G401.6 (cell line): ENCODE data around the gene APH1B.
"Not testable (repeated sequence)": the region's sequence is repeated elsewhere in the genome, so short reads cannot be mapped to it uniquely, and the experiment has no call there.

ENCODE experiments used
- FAIRE-seq: peaks from 2 replicates; lab custom pipeline; 2012; peaks lifted over from hg19 to GRCh38; lab: Jason Lieb, UNC

The APH1B gene

DNA sequence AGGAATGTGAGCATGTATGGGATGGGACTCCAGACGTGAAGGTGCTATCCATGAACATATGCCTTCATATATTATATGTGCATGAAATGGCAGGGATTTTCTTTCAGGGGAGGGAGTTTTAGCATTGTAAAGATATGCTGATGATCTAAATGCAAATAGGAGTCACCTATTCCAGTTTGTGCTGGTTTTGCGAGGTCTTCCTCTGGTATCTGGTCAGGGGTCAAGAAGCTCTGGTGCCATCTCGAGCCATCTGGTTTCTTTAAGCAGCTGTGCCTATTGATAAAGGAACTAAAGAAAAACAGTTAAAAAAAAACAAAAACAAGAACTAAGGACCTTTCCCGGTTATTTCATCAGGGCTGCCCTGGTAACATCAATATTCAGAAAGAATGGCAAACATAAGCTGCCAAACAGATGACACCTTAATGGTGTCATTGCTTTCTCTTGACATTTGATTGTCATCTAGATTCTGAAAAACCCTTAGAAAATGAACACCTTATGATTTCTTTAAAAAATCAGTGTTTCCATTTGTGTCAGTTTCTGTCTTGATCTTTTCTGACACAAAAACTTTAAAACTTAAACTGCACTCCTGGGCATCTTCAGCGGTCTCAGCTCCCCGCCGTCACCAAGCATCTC is 22.7 kb downstream of the APH1B start:
- no peak for FAIRE-seq

DNA sequence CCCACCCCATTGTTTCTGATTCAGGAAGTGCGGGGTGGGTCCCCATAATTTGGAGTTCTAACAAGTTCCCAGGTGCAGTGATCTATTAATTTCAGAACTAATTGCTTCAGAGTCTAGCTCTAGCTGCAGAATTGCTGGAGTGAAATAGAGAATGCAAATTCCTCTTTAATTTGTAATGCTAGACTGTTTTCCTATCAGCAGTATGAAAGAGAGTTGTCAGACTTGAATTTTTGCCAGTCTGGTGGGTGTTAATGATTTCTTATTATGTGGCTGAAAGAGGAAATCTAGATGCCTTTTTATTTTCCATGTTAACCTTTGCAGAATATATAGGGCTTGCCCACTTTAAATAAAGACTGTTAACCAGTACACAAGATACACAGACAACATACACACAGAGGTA is 23.7 kb downstream of the APH1B start:
- FAIRE-seq: no peak

DNA sequence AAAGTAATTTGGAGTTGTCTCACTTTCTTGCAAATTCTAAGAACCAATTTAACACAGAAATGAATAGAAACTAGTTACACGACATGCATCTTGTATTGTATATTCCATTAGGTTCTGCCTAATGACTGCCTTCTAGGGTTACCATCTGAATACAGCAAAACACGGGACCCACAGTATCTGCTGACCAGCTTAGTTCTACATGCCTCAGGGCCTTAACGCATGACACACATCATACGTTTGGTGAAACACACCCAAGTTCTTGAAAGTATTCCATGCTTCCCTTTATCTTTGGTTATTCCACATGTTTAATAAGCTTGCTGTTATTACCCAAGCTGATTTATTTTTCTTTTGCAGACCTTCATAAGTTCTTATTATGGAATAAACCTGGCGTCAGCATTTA is 27.9 kb downstream of the APH1B start:
- FAIRE-seq: no peak

DNA sequence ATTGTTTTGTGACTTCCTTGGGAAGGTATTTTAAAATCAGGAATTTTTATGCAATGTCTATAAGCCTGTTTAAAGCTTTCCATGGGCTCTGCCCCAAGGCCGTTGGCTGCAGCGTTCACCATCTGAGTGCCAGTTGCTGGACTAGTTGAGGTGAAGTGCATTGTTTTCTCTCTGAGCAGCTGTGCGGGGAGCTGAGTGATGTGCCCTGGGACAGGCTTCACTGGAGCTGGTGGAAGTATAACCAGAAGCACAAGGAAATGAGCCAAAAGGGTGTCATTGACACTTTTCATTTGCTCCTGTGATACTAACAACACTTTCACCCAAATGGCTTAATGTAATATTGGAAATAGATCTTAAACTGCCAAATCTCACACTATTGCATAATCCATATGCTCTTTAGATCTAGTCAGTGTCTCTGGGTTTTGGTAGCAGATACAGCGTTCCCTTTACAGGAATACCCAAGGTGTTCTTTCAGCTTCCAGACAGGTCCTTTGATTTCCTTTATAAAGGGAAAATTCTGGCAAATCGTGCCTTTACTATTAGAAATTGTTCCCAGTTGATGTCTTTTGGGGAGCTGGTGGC is 29.2 kb downstream of the APH1B start:
- FAIRE-seq: no peak

DNA sequence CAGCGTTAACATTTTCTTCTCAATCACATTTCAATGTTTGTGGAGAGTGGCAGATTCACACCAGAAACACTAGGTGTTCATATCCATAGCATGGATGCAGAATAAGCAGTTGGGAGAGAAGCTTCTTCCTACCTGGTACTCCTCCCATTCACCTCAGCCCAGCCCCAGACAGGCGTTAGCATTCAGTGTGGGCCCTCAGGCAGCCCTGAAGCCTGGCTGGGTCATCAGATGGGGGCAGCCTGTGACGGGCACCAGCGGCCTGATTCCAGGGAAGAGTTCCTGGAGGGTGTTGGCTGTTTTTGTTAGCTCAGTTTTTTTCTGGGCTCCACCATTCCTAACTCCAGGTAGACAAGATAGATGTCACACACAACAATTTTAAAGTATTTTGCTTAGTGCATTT is 31.1 kb downstream of the APH1B start:
- FAIRE-seq: no peak

DNA sequence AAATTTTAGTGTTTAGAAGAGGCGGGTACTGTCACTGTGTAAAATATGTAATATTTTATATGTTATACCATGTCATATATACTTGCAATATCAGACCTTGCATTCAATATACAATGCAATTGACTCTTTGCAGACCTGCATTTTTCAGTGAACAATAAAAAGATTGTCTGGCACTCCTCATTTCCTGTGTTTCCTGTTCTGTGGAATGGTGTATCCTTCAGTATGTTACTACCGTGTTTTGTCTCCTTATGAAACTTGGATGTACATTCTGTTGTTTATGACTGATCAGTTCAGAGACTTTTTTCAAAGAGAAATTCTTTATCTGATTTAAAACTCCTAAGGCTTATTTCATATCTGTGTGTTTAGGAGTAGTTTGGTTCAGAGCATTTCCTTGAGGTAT is 31.5 kb downstream of the APH1B start:
- no peak for FAIRE-seq

DNA sequence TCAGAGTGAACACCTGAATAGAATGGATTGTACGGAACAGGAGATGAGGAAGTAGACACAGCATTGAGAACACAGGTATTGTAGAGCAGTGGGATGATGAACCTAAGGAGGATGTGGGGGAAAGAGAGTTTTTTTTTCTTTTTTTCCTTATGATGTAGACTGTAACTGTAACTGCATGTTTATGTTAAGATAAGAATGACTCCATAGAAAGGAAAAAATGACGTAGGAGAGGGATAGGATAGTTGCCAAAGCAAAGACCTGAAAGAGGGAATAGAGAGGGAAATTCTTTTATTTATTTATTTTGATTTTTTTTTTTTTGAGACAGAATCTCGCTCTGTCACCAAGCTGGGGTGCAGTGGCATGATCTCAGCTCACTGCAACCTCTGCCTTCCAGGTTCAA is 33.2 kb downstream of the APH1B start:
- no peak for FAIRE-seq

DNA sequence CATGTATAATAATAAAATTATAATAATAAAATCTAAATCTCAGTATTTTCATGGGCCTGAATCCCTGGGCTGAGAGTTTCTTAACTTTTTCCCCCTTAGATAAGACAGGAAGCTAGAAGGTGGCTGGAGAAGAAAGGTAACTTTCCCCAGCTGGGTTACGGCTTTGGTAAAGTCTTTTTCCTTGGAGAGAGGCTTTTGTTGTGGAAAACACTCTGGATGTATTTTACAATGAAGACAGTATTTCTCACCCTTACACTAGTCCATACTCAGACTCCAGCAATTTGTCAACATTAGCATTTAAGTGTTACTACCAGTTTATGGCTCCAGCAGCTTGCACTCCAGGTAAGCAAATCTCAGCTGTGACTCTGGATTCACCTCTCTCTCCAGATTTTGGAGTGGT is 34.9 kb downstream of the APH1B start:
- FAIRE-seq: no peak

DNA sequence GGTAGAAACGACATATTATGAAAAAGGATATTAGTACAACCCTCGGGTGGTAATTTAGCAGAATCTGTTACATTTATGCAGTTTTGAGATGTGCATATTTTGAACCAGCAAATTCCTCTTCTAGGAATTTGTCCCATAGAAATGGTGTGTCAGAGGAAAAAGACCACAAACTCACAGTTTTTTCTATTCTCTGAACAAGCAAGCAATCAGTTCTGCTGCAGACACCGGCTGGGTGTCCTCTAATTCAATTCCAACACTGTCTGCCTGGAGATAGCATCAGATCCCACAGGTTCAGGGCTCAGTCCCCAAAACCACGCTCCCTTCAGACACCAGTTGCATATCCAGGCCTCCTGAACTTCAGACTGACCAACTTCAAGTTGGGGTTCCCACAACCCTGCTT is 36.4 kb downstream of the APH1B start:
- FAIRE-seq: no peak

DNA sequence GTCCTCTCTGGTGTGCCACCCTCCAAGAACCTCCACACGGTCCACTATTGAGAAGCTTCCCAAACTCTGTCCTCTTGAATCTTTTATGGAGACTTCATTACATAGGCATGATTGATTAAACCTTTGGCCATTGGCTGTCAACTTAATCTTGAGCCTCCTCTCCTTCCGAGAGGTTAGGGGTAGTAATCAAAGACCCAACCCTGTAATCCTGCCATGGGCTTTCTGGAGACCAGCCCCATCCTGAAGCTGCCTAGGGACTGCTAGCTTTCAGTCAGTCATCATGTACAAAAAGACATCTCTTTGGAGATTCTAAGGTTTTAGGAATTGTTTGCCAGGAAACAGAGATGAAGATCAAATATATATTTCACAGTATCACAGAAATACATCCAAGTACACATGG is 37.0 kb downstream of the APH1B start:
- no peak for FAIRE-seq

DNA sequence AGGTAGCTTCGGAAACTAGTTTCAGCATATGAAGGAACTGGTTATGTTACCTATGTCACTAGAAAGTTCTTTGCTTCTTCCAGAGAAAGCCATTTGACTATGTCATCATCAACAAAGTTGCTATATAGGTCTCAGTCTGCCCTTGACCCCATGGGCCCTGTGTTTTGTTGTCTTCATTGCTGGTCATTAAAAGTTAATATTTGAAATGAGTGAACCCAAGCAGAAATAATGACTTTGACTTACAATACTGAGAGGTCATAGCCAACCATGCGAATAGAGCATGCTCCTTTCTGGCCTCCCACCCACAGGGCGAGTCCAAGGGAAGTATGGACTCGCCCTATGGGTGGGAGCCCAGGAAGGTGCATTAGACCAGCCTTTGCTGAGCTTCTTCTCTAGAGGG is 40.9 kb downstream of the APH1B start:
- no peak for FAIRE-seq

DNA sequence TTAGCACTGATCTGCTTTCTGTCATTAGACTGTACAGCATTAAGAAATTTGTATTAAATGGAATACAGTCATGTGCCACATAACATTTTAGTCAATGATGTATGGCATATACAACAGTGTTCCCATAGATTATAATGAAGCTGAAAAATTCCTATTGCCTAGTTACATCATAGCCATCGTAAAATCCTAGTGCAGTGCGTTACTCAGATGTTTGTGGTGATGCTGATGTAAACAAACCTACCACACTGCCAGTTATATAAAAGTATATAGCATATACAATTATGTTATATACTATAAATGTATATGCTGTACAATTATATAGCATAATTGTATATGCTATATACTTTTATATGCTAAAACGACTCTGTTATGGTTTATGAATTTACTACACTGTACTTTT is 41.7 kb downstream of the APH1B start:
- no peak for FAIRE-seq

DNA sequence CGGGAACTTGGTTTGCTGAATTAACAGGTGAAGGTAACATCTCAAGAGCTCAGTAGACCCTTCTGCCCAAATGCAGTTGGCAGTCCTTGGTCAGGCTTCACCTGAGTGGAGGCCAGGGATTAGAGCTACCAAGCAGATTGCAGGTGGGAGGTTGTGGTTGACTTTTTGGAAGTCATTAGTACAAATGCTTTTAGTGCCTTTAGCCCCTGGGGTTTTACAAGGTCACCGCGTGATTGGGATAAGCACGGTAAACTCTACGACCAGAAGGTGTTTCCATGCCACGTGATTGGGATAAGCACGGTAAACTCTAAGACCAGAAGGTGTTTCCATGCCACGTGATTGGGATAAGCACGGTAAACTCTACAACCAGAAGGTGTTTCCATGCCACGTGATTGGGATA is 43.0 kb downstream of the APH1B start:
- not testable (repeated sequence) for FAIRE-seq

DNA sequence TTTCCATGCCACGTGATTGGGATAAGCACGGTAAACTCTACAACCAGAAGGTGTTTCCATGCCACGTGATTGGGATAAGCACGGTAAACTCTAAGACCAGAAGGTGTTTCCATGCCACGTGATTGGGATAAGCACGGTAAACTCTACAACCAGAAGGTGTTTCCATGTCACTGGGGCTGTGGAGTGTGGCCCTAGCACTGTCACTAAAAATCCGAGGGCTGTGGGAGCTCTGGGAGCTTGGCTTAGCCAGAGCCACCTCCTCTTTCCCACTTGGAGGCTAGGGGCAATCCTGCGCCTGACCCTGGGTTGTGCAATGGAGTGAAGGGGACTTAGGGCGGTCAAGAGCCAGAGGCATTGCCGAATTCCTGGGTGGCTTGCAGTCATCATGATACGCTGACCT is 43.6 kb downstream of the APH1B start:
- not testable (repeated sequence) for FAIRE-seq

DNA sequence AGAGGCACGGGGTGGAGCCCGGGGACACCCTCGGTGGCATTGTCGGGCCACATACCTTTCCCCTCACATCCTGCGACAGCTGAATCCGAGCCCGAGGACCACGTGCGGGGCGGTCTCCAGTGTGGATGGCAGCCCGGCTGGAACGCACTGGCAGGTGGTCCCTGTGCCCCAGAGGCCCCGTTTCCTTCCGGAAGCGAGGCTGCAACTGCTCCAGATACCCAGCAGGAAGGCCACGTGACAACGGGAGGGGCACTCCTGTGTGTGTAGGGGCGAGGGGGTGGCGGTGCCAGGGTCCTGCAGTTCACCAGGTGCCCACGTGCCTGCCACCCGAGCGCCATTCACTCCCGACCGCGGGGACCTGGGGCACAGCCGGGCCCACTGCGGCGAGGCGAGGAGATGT is 44.1 kb downstream of the APH1B start:
- no peak for FAIRE-seq

DNA sequence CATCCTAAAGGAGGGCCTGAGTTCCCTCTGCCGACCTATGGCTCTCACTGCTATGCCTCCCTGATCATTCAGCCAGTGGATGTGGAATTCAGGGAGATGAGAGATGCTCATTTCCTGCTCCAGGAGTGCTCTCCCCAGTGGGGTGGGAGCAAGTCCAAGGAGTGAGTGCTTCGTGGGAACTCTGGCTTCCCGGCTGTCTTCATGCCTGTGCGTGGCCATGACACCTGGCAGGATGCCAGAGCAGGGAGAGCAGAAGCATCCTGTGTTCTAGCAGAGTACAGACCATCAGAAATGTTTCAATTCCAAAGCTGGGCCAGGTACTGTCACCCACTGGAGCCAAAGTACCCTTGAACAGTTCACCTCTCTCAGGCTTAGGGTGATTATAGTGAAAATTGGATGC is 45.1 kb downstream of the APH1B start:
- FAIRE-seq: no peak

DNA sequence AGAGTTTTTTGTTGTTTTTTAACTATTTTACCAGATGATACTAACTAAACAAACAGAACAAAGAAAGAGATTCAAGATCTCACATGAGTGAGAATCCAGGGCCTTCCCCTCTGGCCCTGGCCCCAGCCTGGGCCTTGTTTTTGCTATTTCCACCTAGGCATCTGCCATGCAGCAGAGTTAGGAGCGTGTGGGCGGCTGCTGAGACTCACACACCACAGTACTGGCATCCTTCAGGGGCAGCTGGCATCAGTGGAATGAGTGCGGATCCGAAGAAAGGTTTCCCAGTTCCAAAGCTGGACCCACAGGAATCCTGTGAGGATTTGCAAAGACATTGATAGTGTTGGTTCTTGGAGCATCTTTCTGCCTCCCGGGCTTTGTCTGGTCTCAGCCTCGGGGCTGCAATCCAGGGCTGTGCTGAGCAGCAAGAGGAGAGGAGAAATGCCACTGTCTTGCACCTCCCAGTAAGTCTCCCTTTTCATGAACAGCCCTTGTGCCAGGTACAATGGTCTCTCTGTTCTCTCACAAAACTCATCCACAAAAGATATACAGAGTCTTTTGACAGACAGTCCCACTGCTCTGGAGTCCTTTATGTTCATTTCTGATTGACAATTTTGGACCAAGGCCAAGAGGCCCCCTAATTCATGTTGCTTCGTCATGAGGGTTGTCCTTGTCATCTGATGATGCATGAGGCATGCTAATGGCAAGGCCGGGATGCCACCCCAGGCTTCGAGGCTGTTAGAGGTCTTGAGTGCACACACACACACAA is 46.6 kb downstream of the APH1B start:
- FAIRE-seq: no peak

DNA sequence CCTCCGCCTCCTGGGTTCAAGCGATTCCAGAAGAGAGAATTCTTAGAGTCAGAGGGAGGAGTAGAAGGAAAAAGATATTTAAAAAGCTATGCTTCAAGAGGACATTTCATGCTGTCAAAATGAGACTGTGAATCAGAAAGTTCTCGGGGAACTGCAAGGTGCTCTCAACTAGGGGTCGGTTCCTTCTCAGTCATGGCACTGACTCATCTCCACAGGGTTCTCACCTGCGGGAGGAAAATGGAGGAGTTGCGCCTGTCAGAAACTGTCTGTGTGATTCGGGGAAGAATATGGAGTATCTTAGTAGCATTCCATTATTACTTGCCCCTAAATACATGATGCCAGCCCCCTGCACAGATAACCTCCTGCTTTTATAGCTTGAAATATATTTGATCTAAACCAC is 47.4 kb downstream of the APH1B start:
- no peak for FAIRE-seq

DNA sequence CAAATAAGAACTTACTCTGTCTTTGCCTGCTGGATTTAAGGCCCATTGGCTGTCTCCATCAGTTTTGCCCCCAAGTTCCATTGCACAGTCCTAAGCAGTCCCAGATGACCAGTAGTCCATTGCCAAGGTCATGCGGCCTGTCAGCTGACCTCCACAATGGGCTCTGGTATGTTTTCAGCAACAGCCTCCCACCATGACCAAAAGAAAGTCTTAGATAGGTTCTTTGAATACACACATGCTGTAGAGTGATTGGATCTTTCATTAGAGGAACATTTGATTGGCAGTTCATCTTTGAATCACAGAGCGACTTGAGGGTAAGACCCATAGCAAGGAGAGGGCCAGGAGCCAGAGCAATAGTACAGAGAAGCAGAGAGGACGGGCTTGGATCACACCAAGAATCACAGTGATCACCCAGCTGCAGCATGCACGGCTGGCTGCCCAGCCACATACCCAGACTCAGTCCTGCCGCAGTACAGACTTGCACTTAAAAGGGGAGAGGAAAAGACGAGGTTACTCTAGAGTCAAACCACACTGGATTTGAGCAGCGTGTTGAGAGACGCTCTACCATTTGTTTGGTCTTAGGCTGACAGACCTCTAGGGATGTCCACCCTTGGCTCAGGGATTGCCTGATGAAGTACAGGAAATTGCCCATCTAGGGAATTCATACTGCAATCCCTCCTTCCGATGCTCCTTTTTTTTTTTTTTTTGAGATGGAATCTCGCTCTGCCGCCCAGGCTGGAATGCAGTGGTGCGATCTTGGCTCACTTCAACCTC is 50.4 kb downstream of the APH1B start:
- FAIRE-seq: no peak

DNA sequence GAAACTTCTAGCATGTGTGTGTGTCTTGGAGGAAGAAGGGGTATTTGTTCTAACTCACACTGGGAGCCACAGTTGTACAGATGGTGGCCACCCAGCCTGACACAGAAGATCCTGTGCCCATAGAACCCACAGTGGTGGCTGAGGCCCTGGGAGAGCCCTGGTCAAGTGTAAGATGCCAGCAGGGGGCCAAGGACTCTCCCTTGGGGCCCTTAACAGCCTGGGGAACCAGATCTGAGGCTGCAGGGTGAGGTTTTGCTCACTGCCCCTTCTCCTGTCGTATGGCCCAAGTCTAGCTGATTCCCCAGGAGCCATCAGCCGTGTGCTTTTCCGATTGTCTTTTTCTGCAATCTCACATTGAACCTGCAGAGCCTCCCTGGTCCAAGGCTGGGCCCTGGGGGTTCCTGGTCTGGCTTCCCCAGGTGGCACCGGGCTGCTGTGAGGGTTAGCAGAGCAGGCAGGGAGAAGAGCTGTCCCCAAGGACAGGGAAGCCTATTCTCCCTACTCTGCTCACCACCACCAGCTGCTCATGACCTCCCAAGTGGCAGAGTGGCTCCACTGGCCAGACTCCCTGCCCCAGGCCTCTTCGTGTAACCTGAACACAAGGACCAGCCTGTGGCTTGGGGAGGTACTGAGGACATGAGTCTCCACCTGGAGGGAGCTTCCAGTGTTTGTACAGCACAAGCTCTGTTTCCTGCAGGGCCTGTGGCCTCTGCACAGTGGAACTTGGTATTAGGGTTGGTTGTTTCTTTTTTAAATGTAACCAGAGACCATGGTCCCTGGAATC is 52.4 kb downstream of the APH1B start:
- no peak for FAIRE-seq

DNA sequence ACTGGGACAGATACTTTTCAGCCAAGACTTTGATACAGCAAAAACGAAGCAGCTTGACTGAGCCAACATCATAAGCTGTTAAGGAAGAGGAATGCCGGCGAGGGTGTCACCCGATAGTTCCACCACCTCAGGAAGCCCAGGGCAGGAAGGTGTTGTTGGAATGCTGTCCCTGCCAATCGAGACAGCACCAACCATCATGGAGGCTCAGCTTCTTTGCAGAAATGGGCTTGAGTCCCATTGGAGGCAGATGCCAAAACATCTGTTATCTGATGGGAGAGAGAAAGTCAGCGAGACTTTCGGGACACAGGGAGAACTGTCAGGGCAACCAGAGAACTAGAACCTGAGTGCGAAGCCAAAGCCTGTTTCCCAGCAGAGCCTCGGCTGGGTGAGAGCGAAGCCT is 53.5 kb downstream of the APH1B start:
- FAIRE-seq: no peak

DNA sequence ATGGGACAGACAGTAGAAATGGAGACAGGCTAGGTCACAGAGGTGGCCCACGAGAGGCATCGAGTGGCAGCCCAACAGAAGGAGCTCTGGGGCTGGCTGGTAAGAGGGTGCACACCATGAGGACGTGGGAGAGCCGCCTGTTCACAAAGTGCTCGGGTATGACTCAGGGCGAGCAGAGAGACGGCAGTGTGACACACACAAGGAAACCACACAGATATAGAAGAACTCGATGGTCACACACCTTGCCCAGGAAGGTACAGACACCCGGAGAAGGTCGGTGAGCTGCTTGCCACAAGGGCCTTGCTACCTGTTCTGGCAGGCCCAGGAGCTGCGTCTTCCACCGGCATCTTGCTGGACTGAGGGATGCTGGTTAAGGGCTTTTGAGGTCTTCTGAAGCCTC is 54.1 kb downstream of the APH1B start:
- FAIRE-seq: no peak
